HepG2 (cell line): ENCODE measurements around the gene OTUB2. TPM values are rescaled to one million over a fixed set of nuclear protein-coding genes. Genes with fewer than 3 reads are reported as not detected.
A peak's percentile ranks its signal among the peaks of the same experiment; 100 is the strongest.

ENCODE experiments used
- CERS6 ChIP-seq: sonication (generic); formaldehyde crosslinking; IDR thresholded peaks from 2 replicates; pipeline ENCODE4 v1.5.0; 2020; ENCODE audit warnings: missing genetic modification reagents
- ETV5 ChIP-seq: IDR thresholded peaks from 2 replicates; pipeline ENCODE4 v1.6.1; 2018; ENCODE audit warnings: missing biosample characterization, missing genetic modification reagents, inconsistent platforms, borderline replicate concordance
- GZF1 ChIP-seq: sonication (generic); formaldehyde crosslinking; IDR thresholded peaks from 2 replicates; pipeline ENCODE4 v1.5.1; 2020; ENCODE audit warnings: mild to moderate bottlenecking, missing genetic modification reagents
- NR2C2 ChIP-seq: sonication (generic); formaldehyde crosslinking; IDR thresholded peaks from 2 replicates; pipeline ENCODE4 v1.4.0; 2020; ENCODE audit warnings: missing genetic modification reagents, mild to moderate bottlenecking, moderate library complexity, borderline replicate concordance
- NR2F2 ChIP-seq: IDR thresholded peaks from 2 replicates; pipeline ENCODE4 v1.6.1; 2012; ENCODE audit warnings: low read depth, inconsistent platforms, borderline replicate concordance
- PHB2 ChIP-seq: fragments of 450-650 bp; IDR thresholded peaks from 2 replicates; pipeline ENCODE4 v1.6.1; 2018; ENCODE audit not compliant: partially characterized antibody
- SNAI1 ChIP-seq: sonication (generic); formaldehyde crosslinking; IDR thresholded peaks from 2 replicates; pipeline ENCODE4 v1.5.0; 2020; ENCODE audit warnings: mild to moderate bottlenecking, missing genetic modification reagents, borderline replicate concordance
- ZMAT5 ChIP-seq: sonication (generic); formaldehyde crosslinking; IDR thresholded peaks from 2 replicates; pipeline ENCODE4 v1.5.0; 2020; ENCODE audit warnings: mild to moderate bottlenecking, low read depth, missing genetic modification reagents, borderline replicate concordance
- ZNF17 ChIP-seq: sonication (generic); formaldehyde crosslinking; IDR thresholded peaks from 2 replicates; pipeline ENCODE4 v1.5.0; 2020; ENCODE audit warnings: mild to moderate bottlenecking, missing genetic modification reagents
- ZNF484 ChIP-seq: sonication (generic); formaldehyde crosslinking; IDR thresholded peaks from 2 replicates; pipeline ENCODE4 v1.5.1; 2020; ENCODE audit warnings: mild to moderate bottlenecking, low read depth, missing genetic modification reagents, borderline replicate concordance
- ZNF577 ChIP-seq: sonication (generic); formaldehyde crosslinking; IDR thresholded peaks from 2 replicates; pipeline ENCODE4 v1.4.0; 2020; ENCODE audit warnings: mild to moderate bottlenecking, low read depth, missing genetic modification reagents, borderline replicate concordance
- ZNF839 ChIP-seq: sonication (generic); formaldehyde crosslinking; IDR thresholded peaks from 2 replicates; pipeline ENCODE4 v1.4.0; 2020; ENCODE audit warnings: missing genetic modification reagents, mild to moderate bottlenecking, borderline replicate concordance
- ZSCAN9 ChIP-seq: IDR thresholded peaks from 2 replicates; pipeline ENCODE4 v1.6.1; 2016; ENCODE audit warnings: borderline replicate concordance
- polyA plus RNA-seq, 8 experiments: library from polyadenylated mRNA; depleted of rRNA in 3 of 8; stranded (reverse) in 7 of 8; unstranded in 1 of 8; fragments of >200 nt; fragmentation: Illumina TruSeq in 4 of 8; extraction: Trizol in 4 of 8; gene quantifications; 2 replicates each; pipeline versions ENCODE4 v1.2.1 to v1.2.3, GENCODE V29; 2011 to 2016; ENCODE audit warnings: low read depth in 4 of 8, missing spikeins in 1 of 8, mixed read lengths in 1 of 8; ENCODE audit not compliant: insufficient read depth in 1 of 8
- total RNA-seq, 5 experiments: library from RNA; depleted of rRNA; stranded (reverse); fragments of >200 nt; fragmentation: Illumina TruSeq; extraction: Trizol; gene quantifications; 2 replicates each; pipeline ENCODE4 v1.2.3, GENCODE V29; 2016; ENCODE audit warnings: low read depth in 1 of 5
- TF ChIP-seq, protein P1 (sequence below), 2 experiments: fragments of 450-650 bp in 1 of 2; sonication (generic) in 1 of 2; formaldehyde crosslinking in 1 of 2; IDR thresholded peaks; 2 replicates each; pipeline versions ENCODE4 v1.6.1 to v1.8.0; 2016 to 2022; ENCODE audit warnings: antibody characterized with exemption in 1 of 2, mild to moderate bottlenecking in 1 of 2, missing genetic modification reagents in 1 of 2
- TF ChIP-seq, protein P2 (sequence below): sonication (generic); formaldehyde crosslinking; IDR thresholded peaks from 2 replicates; pipeline ENCODE4 v1.4.0; 2020; ENCODE audit warnings: missing genetic modification reagents, mild to moderate bottlenecking, borderline replicate concordance

OTUB2 gene
- total and polyA plus RNA-seq, 2 of the 13 experiments (the other 11 are each of a cell fraction or from before 2014, with no cell fraction given) = 2.2 to 2.4 TPM

GRCh38 chr14:94080621-94081385, 54.7 kb downstream of the OTUB2 start, which contains the start of the genes DDX24 and IFI27L1 (continued):
- TF ChIP-seq, protein P1, sequence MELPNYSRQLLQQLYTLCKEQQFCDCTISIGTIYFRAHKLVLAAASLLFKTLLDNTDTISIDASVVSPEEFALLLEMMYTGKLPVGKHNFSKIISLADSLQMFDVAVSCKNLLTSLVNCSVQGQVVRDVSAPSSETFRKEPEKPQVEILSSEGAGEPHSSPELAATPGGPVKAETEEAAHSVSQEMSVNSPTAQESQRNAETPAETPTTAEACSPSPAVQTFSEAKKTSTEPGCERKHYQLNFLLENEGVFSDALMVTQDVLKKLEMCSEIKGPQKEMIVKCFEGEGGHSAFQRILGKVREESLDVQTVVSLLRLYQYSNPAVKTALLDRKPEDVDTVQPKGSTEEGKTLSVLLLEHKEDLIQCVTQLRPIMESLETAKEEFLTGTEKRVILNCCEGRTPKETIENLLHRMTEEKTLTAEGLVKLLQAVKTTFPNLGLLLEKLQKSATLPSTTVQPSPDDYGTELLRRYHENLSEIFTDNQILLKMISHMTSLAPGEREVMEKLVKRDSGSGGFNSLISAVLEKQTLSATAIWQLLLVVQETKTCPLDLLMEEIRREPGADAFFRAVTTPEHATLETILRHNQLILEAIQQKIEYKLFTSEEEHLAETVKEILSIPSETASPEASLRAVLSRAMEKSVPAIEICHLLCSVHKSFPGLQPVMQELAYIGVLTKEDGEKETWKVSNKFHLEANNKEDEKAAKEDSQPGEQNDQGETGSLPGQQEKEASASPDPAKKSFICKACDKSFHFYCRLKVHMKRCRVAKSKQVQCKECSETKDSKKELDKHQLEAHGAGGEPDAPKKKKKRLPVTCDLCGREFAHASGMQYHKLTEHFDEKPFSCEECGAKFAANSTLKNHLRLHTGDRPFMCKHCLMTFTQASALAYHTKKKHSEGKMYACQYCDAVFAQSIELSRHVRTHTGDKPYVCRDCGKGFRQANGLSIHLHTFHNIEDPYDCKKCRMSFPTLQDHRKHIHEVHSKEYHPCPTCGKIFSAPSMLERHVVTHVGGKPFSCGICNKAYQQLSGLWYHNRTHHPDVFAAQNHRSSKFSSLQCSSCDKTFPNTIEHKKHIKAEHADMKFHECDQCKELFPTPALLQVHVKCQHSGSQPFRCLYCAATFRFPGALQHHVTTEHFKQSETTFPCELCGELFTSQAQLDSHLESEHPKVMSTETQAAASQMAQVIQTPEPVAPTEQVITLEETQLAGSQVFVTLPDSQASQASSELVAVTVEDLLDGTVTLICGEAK (IDR thresholded peaks at IDR 0.05) = peak; percentile 35; the same call in 1 of the 2 replicates
- TF ChIP-seq, protein P1 (CRISPR knock-in tag; IDR thresholded peaks at IDR 0.05) = peak; percentile 59; the same call in 1 of the 2 replicates
- TF ChIP-seq ZNF839 (CRISPR knock-in tag) (no peak), ZNF17 (CRISPR knock-in tag) (0 out of 2 replicates have a peak, but pooled peaks have one; percentile 60), NR2C2 (CRISPR knock-in tag) (peak; percentile 26; the same call in 1 of the 2 replicates), SNAI1 (CRISPR knock-in tag) (no peak), CERS6 (CRISPR knock-in tag) (no peak), ZMAT5 (CRISPR knock-in tag) (0 out of 2 replicates have a peak, but pooled peaks have one; percentile 79), PHB2 (no peak), ZSCAN9 (CRISPR knock-in tag) (no peak), ZNF577 (CRISPR knock-in tag) (no peak), GZF1 (CRISPR knock-in tag) (no peak; the same call in 1 of the 2 replicates), ZNF484 (no peak), ETV5 (CRISPR knock-in tag) (peak; percentile 66; the same call in 1 of the 2 replicates), NR2F2 (no peak; the same call in 1 of the 2 replicates)
- TF ChIP-seq, protein P2, sequence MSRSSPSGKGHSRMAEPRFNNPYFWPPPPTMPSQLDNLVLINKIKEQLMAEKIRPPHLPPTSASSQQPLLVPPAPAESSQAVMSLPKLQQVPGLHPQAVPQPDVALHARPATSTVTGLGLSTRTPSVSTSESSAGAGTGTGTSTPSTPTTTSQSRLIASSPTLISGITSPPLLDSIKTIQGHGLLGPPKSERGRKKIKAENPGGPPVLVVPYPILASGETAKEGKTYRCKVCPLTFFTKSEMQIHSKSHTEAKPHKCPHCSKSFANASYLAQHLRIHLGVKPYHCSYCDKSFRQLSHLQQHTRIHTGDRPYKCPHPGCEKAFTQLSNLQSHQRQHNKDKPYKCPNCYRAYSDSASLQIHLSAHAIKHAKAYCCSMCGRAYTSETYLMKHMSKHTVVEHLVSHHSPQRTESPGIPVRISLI (CRISPR knock-in tag) = no peak
